ENCODE data around the gene RELN.

Gene RELN

DNA sequence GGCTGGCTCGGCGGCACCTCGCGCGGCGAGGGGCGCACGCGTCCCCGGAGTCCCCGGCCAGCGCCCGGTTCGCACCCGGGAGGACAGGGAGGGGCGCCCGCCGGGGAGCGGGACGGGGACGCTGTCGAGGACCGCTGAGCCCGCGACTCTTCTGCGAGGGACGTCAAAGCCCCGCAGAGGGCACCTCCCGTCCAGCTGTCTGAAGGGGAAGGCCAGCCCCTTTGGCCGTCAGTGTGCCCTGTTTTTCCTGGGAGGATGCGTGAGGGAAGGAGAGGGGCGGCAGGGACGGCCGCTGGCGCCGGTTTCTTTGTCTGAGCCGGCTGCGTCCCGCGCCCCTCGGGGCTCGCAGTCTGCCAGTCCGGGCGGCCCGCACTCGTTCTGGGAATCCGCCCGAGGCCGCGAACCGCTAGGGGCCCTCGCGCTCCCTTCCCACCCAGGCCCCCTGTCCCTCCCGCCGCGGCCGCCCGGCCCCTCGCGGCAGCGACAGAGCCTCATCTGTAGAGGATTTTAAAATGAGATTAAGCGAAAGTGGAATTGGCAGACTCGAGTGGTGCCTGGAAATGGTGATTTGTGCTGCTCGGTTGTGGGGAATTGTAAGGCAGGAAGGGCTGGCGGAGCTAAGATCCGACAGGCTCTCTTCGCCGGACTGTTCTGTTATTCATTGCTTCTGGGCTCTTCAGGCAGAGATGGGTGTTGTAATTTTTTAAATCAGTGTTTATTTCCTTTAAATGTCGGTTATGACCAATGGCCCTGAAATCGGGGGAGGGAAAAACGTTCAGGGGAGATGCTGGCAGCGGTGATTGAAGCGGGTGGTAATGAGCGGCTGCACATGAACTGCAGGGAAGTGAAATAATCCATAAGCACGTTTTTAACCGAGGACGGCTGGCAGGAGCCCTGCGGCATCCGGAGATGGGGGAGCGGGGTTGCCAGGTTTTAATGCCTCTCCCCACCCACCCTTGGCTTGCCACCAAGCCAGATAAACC lies 618 bp upstream of the RELN start:
- DNase-seq (ENCODE audit: low read depth), result peak; percentile 5

DNA sequence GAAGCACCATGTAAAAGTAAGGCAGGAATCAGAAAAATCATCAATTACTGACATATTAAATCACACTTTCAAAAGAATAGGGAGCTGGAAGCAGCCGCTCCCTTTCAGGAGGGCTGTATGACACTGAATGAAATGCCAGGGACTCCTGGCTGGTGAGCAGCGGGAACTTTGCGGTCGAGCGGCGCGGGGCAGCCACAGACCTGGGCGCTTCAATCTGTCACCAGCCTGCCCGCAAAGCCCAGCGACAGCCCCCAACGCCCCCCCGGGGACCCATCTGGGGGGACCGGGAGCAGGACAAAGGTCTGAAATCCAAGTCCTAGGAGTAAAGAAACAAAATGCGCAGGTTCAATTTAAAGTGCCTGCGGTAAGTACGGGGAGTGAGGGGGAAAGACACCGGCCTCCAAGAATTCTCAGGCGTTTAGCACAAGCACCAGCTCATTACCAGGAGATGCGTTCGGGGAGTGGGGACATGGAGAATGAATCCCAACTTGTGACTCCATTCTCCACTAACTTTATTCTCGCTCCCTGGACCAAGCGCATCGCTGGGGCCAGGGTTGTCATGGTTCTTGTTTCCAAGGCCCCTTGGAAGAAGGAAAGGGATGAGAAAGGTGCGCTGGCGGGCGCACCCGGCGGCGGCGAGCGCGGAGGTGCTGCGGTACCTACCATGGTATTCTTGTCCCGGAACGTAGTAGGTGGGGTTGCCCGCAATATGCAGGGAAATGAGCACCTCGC lies 824 bp downstream of the RELN start:
- DNase-seq (ENCODE audit: low read depth), result no peak

DNA sequence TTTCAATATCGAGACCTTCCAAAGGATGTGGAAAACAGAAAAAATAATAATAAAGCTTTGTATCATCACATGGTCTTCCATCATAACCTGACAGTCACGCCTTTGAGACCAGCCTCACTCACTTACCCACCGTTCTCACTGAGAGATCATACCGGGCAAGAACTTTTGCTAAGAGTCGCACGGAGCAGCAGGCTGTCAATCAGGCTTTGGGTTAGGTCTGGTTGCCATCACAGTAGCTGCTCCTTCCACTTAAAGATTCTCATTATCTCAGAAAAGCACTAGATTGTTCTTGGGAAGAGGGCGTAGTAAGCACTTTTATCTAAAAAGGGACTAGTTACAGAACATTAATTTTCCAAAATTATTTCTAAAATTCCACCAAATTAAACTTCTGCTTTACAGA lies 2.0 kb downstream of the RELN start:
- DNase-seq (ENCODE audit: low read depth), result no peak

DNA sequence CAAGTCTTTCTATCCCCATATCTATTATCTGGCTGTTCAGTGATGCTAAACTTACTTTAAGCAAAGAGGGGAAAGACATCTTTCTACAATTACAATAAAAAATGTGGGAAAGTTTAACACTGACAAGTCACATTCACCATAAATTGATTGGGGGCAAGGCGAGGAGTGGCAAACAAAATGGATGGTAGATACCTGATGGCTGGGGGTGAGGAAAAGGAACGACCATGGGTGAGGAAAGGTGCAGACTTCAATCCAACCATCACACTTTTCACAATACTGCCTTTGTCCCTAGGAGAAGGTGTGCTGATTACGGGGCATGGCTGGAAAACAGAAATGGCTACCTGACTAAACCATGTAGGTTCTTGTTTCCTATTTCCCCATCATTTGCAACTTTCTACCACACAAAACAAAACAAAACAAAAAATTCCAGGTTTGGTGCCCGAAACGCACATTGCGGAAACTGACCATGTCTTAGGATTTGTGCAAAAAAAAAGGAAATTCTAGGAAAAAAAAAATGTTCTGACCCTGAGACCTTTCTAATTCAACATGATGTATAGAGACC lies 3.8 kb downstream of the RELN start:
- DNase-seq (ENCODE audit: low read depth), result no peak

DNA sequence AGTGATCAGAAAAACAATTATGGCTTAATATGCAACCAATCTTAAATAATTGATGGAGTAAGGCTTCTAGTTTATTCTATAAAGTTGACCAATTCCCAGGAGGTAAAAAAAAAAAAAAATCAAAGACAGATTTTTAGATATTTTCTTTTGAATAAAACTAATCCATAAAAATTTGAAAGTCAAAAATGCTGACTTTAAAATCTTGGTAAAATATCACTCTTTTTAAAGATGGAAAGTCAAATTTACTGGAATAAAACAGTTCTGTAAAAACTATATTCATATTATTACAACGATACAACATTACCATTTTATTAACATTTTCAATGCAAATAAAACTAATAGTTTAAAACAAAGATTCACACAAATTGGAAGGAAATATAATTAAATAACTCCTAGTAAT lies 5.4 kb downstream of the RELN start:
- DNase-seq (ENCODE audit: low read depth), result no peak

DNA sequence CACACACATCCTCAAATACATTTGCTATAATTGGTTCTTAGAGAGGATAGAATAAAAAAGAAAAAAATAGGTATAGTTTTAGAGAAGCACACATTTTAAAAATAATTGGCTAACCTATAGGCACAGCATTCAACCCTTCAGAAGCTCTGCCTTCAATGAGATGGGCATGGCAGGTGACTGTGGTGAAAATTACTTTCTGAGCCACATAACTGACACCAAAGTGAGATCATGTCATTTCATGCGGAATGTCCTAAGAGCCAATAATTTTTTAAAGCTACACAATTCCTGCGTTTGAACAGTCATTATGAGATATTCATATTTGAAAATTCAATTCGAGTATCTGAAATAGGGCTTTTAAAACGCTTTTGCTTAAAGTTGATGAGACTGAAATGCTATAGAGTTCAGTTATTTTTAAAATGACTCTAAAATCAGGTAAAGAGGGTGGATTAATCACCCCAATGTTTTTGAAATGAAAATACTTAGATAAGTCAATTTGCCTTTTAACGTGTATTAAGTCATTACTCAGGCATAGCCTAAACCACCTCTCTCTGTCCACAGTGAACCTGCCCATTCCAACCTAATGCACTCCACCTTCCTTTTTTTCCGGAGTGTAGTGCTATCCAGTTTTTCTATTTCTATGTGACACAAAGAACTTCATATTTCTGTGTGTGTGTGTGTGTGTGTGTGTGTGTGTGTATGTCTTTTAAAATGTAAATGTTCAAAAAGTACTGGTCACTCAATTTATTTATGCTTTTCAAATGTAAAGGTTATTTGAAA lies 6.1 kb downstream of the RELN start:
- DNase-seq (ENCODE audit: low read depth), result no peak

DNA sequence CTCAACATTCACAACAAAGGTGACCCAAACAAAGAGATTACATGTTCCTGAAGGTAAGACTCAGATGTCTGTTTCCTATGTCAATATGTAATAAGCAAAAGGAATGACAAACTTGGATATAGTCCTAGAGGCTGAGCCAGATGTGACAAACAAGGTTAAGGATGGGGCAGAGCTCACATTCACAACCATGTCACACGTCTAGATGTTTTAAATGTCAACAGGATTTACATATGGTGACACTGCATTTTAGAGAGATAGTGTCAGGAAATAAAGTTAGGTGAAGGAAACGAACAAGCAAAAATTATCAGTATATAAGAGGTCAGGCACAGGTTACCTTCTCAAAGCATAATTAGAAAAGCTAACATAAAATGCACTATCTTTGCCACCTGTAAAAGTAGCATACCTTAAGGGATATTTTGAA lies 8.4 kb downstream of the RELN start:
- no peak for DNase-seq (ENCODE audit: low read depth)

DNA sequence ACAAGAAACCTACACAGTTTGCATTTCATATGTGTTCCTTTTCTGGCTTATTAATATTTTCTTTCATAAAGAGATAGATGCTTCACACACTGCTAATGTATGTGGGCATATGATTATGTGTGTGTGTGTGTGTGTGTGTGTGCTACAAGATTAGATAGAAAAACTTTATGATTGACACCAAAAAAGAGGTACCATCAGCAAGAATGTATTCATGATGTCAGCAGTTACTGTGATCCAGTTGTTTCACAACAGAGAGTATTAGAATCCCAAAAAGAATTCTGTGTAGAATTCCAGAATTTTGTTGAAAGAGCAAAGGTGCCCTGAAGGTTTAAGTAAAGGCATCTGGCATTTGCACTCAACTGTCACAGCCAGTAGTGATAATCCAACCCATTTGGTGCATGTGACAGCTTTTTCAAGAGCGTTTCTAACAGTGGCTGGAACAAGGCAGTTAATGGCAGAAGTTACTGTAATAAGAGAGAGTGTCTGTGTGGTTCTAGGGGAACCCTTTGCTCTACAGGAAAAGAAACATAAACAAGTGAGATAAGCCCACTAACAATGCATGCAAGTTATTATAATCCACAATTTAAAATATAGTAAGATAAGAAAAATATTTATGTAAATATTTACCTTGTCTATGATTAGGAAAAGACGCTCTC lies 16.6 kb downstream of the RELN start:
- no peak for DNase-seq (ENCODE audit: low read depth)

DNA sequence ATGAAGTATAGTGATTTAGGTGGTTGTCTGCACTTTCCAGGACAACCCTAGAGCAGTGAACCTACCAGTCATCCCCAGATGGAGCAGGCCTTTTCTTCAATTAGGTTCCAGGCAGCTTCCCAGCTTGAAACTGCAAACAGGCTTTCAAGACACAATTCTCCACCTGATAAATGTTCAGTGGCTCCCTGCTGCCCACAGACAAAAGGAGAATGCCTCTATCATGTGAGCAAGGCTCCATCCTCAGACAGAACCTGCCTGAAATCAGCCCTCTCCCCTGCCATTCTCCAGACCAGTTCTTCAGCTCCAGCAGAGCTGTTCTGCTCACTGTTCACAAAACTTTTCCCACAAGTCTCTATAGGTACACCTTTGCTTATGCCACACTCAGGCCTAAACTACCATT lies 22.1 kb downstream of the RELN start:
- no peak for DNase-seq (ENCODE audit: low read depth)

DNA sequence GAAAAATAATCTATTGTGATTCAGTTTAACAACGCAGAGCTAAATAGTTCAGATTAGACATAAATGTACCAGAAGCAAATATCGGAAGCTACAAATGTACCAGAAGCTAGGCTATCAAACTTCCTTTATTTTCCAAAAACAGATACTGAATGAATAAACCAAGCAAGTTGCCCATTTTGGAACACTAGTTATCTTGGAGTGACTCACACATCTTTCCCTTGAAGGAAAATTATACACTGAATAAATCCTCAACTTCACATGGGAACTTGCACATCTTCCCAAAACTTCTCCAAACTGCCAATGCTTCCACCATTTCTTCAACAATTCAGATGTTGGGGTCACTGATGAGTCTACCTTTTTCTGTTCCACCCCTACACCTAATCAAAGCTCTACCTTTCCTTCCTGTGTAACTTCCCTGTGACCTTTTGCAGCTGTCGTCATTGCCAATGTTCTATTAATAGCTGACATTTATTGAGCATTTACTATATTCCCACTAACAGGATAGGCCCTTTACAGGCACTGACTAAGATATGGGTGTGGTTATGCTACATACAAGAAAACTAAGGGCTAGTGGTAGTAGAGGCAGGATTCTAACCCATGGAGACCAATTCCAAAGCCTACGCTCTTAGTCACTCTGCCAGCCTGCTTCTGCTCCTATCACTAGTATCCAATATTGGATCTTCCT lies 22.7 kb downstream of the RELN start:
- no peak for DNase-seq (ENCODE audit: low read depth)

DNA sequence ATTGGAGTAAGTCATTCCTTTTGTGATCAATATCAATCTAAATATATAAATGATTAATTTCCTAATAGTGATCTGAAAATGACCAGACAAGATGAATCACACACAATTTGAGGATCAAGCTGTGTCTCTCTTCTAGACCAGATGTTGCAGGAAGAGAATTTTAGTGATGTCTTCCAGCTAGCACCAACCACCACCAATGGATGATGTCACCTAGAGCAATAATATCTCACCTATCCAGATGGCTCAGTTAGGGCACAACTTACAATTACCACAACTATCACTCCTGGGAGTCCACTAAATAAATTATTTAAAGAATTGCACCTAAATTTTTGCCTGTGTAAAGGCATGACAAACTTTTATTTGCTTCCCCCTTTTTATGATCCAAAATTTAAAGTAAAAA lies 25.2 kb downstream of the RELN start:
- no peak for DNase-seq (ENCODE audit: low read depth)

DNA sequence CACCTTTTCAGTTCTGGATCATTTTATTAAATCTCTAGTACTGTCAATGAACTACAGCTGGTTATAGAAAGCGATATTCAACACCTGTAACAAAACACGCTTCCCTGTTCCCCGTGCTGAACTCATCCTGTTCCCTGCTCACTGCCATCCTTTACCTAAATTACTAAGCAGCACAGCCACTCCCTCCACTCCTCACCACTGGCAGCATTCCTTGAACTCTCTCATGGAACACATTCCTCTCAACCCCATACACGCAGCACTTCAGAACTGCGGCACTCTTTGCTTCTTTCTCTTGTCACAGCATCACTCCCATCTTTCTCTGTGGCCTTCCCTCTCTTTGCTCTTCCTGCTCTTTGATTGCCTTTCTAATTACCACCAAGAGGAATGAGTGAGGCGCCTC lies 27.4 kb downstream of the RELN start:
- DNase-seq (ENCODE audit: low read depth), result no peak

DNA sequence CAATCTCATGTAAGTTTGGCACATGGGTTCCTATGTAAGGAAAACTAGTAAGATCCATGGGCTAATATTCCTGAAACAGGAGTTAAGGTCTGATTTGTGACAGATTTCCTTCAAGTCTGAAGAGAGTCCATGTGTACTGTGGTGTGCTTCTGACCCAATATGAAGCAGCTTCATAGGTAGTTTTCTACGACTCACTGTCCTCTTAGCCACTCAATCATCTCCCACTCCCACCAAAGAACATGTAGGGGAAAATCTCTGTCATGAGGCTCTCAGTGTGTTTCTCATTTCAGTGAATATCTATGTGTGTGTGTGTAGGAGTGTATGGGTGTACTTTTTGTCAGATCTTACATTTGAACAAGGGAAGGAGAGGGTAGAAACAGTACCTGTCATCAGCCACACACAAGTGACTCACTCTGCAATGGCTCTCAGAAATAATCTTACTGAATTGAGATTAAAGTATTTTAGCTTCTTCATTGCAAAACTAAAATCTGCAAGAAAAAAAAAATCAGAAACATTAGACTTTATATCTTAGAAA lies 31.1 kb downstream of the RELN start:
- no peak for DNase-seq (ENCODE audit: low read depth)

DNA sequence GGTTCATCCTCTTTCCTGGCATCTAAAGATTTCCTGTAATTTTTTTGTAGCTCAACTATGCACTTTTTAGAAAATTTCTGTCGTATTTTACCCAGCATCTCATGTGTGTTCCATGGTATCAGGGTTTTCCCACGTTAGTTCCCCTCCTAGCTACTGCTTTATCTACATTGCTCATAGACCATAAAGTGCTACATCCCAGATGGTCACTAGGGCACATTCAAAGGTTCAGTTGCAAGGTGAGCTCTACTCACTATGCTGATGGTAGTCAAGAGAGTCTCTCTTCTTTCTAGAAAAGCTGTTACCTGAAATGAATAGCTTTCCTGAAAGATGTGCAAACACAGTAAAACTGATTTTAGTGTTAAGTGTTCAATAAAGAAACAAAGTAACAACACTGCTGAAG lies 33.5 kb downstream of the RELN start:
- no peak for DNase-seq (ENCODE audit: low read depth)

DNA sequence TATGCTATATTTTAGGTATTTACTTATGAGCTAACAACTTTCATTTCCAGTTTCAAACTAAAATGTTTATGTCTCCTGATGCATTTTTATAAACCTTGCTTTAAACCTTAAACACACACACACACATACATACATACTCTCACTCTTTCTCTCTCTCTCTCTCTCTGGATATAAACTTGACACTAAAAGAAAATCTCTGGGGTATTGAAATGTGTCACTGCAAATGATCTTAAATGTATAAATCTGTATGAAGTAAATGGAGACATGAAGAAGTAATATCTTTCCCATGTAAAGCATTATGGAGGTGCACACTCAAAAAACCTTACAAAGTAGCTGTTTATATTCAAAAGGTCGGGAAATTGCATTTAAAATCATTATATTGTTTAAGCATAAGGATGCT lies 37.0 kb downstream of the RELN start:
- DNase-seq (ENCODE audit: low read depth), result no peak

DNA sequence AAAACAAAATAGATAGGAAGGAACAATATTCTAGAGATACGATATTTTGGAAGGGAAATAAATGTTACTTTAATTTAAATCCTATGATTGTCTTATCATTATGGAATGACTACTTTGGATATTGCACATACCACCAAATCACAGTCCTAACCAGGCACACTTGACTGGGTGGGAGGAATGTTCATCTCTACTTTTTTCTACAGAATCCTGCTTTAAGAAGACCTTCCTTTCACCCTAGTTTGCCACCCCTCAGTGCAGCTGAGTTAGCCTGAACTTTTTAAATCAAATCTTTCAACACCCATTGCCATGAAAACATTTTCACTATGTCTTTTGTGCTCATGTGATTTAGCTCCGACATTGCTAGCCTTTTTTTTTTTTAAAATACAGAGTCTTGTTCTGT lies 38.1 kb downstream of the RELN start:
- no peak for DNase-seq (ENCODE audit: low read depth)

DNA sequence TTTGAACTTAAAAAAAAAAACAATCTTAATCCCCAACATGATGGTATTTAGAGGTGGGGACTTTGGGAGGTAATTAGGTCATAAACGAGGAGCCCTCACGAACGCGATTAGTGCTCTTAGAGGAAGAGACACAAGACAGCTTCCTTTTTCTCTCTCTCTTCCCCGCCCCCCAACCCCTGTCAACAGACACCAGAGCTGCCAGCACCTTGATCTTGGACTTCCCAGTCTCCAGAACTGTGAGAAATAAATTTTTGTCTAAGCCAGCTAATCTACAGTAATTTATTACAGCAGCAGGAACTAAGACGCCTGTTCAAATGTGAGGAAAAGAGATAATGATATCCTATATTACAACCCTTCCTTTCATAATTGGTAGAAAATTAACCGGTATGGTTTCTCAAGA lies 40.1 kb downstream of the RELN start:
- DNase-seq (ENCODE audit: low read depth), result no peak

DNA sequence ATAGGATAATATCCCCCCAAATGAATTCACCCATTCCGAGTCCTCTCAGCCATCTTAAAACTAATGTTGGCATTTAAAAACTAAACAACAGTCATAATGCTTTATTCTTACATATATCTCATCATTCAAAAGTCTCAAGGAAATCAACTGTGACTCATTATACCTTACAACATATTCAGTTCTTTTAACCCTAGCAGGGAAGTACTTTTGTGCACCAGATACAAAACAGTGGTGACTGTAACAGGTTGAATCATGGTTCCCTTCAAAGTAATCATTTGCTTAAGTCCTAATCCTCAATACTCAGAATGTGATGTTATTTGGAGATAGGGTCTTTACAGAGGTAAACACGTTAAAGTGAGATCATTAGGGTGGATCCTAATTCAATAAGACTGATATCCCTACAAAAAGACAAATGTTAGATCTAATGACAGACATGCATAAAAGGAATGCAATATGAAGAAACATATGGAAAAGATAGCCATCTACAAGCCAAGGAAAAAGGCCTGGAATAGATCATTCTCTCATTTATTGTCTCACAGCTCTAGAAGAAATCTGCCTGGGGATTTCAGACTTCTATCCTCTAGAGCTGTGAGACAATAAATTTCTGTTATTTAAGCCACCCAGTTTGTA lies 42.3 kb downstream of the RELN start:
- no peak for DNase-seq (ENCODE audit: low read depth)

DNA sequence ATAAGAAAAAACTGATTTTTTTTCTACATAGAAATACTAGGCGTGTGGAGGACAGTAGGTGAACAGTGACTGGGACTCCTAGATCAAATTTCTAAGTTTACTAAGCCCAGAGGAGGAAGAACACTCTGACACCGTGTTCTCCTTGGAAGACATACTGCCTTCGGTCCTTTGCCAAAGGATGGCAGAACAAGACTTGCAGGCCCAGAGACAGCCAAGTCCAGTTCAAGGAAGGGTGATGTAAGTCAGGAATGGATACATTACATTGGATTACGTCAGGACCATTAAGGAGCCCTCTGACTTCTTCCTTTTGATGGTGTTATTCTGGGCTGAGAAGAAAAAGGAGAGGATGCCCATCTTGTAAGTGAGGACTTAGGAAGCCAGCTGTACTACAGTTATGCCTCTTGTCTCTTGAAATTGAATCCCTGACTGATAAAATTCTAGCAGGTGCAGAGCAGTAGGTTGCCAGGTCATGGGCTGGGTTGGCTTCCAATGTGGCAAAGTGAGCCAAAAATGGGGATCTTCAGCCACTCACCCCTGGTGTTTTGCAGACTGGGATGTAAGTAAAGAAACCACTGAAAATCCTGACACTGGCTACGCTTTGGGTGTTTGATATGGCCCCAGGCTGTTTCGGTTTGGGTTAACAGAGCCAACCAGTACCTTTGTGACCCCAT lies 45.1 kb downstream of the RELN start:
- no peak for DNase-seq (ENCODE audit: low read depth)

DNA sequence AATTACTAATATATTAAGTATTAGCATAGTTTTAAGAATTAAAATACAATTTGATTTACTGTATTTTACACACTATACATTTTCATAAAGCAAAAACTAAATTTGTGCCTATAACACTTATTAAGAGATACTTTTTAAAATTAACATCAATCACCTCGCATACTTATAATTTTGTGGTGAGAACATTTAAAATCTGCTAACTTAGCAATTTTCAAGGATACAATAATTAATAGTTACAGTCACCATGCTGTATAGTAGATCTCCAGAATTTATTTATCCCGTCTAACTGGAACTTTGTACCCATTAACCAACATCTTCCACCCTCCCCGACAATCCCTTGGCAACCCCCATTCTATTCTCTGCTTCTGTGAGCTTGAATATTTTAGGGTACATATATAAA lies 47.5 kb downstream of the RELN start:
- no peak for DNase-seq (ENCODE audit: low read depth)

Data from fibroblast of the conjunctiva (primary cell).